Measurements from ENCODE around the gene PRMT5. TPM values are rescaled to one million over a fixed set of nuclear protein-coding genes. Genes with fewer than 3 reads are reported as not detected.

Gene PRMT5
- 10 to 100 TPM; 60.7 to 73.8 (median 63.2) TPM for total RNA-seq

DNA sequence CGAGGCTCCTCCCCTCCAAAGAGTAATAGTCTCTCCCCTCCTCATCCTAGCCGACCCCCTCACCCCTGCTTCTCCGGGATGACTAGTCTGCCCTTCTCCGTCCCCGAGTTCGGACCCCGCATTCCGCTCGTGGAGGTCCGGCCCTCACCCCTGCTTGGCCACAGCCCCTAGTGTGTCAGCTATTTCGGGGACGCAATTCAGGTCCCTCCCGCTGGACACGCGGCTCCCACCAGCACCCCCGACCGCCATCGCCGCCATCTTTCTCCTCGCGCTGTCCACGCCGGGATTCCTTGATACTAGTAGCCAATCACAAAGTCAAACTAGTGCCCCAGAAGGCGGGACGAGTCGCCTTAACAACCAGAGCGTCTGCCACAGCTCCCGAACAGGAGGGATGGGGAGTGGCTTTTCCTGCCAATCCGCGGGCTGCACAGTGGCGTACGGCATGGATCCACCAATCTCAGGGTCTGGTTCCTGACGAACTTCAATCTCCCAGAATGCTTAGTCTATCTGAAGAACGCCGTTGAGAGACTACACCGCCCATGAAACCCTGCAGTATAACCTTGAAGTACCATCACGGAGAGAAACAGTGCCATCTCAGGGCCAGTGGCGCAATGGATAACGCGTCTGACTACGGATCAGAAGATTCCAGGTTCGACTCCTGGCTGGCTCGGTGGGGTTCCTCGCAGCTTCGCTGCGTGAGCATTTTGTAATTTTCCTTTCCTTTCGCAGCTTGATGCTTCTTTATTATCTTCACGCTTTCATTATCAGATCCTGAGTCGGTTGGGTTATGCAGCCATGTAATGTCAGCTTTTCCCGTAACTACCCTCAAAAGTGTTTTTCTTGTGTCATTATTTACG lies at the start of gene PRMT5:
Gene PRMT5, minus strand, starts transcription at position 273 of the 857 bp plus-strand sequence. Its CDS starts 15 bp downstream, at position 258.
- peaks cover 5 to 19% of the 10 kb centered on the region in 2 donors for H3K36me3 ChIP-seq
- peak within 1 kb of the TSS; percentile 30 to 83 (median 77) for H3K4me3 ChIP-seq (replicated peaks in 1 of 3)
- peak within 1 kb of the TSS; percentile 63 to 87 (median 79) for H3K27ac ChIP-seq
- intact Hi-C loops (cut with DNase I) = no loop called here
- peaks cover 6 to 10% of the 10 kb centered on the region in 2 donors for H3K4me1 ChIP-seq
- WGBS, 2 donors = 0% methylated on average over 50 of the region's 51 CpGs
- no peaks in the 10 kb centered on the region for H3K27me3 ChIP-seq
- peak; percentile 100 for DNase-seq
- H3K9me3 ChIP-seq = no peaks in the 10 kb centered on the region
- TF ChIP-seq, protein P1, sequence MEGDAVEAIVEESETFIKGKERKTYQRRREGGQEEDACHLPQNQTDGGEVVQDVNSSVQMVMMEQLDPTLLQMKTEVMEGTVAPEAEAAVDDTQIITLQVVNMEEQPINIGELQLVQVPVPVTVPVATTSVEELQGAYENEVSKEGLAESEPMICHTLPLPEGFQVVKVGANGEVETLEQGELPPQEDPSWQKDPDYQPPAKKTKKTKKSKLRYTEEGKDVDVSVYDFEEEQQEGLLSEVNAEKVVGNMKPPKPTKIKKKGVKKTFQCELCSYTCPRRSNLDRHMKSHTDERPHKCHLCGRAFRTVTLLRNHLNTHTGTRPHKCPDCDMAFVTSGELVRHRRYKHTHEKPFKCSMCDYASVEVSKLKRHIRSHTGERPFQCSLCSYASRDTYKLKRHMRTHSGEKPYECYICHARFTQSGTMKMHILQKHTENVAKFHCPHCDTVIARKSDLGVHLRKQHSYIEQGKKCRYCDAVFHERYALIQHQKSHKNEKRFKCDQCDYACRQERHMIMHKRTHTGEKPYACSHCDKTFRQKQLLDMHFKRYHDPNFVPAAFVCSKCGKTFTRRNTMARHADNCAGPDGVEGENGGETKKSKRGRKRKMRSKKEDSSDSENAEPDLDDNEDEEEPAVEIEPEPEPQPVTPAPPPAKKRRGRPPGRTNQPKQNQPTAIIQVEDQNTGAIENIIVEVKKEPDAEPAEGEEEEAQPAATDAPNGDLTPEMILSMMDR (IDR thresholded peaks at IDR 0.05) = peak in 1 of 6 experiments; percentile 3
- peak; percentile 63 to 91 for TF ChIP-seq POLR2A (IDR thresholded peaks at IDR 0.05)

DNA sequence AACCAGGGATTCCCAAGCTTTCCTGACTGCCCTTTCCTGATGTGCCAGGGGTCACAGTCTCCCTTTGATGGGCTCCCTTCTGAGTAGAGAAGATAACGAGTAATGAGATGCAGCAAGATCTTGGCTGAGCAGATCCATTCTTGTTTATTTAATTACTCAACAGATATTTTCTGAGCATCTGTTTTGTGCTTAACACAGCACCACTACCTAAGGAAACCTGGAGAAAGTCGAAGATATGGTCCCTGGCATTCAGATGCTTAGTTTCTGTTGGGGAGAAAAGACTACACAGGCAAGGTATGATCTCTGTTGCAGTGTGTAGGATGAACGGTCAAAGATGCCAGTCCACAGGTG lies 49.3 kb upstream of the PRMT5 start:
- intact Hi-C loops (cut with DNase I) = no loop called here
- peaks cover 29 to 48% of the 10 kb centered on the region in 2 donors for H3K4me1 ChIP-seq

DNA sequence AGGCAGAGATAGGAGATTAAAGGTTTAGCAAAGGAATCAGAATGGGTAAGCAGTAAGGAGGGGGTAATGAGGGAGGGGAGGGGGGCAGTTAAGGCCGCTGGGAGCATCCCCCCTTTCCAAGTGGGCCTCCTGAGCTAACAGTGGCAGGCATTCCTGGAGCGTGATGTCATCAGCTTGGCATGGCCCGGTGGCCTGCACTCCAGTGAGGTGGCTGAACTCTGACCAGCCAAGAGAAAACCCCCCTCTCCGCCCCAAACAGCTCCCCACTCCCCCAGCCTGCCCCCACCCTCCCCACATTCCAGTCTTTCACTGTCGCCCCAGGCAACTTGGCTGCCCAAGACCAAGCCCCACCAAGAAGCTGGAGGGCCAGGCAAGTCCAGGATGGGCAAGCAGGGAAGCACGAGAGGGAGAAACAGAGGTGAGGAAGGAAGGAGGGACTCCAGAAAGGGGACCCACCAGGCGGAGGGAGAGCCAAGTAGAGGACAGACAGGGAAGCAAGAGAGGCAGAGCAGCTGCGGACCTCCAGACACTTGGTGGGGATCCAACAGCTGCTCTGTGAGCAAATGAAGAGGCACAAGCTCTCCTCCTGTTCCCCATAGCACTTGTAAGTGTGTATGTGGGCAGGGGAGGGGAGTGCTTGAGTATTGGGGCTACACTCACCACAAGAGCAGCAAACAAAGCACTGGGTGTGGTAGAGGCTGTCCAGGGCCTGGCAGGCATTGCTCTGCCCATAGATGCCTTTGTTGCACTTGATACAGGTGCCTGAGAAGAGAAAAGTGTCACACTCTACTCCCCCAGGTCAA lies 48.7 kb upstream of the PRMT5 start:
- Histone ChIP-seq H3K4me1 (peaks cover 28 to 42% of the 10 kb centered on the region in 2 donors), H3K27me3 (no peaks in the 10 kb centered on the region)

More for the DNA sequence above, 49.3 kb upstream of the PRMT5 start:
- Histone ChIP-seq H3K4me3 (replicated peaks in 1 of 3) (no peak overlapping the region), H3K27ac (peak overlapping the region; percentile 81 to 89 (median 87)), H3K9me3 (no peaks in the 10 kb centered on the region), H3K27me3 (no peaks in the 10 kb centered on the region), H3K36me3 (peaks cover 0 to 7% of the 10 kb centered on the region in 2 donors)
- TF ChIP-seq POLR2A (IDR thresholded peaks at IDR 0.05) = no peak
- TF ChIP-seq, protein P1 (IDR thresholded peaks at IDR 0.05) = no peak
- WGBS, 2 donors = 68 to 78% methylated on average over 3 of the region's 3 CpGs
- DNase-seq = no peak

DNA sequence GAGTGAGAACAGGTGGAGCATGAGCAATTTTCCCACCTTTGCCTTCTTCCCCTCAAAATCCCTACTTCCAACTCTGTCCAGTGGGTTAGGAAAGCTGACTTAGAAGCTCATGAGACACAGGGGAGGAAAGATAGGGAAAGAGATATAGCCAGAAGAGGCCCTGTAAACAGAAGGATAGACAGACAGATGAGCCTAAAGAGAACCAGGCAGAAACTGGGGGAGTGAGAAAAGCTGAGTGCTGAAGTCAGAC lies 48.2 kb upstream of the PRMT5 start:
- intact Hi-C loops (cut with DNase I) = no loop called here

More for the DNA sequence above, 48.7 kb upstream of the PRMT5 start:
- Histone ChIP-seq H3K27ac (peak overlapping the region; percentile 81 to 89 (median 87)), H3K4me3 (replicated peaks in 1 of 3) (no peak overlapping the region), H3K36me3 (peaks cover 0 to 7% of the 10 kb centered on the region in 2 donors), H3K9me3 (no peaks in the 10 kb centered on the region)
- intact Hi-C loops (cut with DNase I) = no loop called here
- DNase-seq = peak; percentile 90 to 94
- TF ChIP-seq POLR2A (IDR thresholded peaks at IDR 0.05) = peak in 1 of 2 donors; percentile 35
- TF ChIP-seq, protein P1 (IDR thresholded peaks at IDR 0.05) = no peak
- 23 to 31% methylated on average over 6 to 8 of the region's 8 CpGs for WGBS, 2 donors

More for the DNA sequence above, 48.2 kb upstream of the PRMT5 start:
- peak overlapping the region; percentile 81 to 89 (median 87) for H3K27ac ChIP-seq
- no peak for TF ChIP-seq POLR2A (IDR thresholded peaks at IDR 0.05)
- TF ChIP-seq, protein P1 (IDR thresholded peaks at IDR 0.05) = no peak
- no peak overlapping the region for H3K4me3 ChIP-seq (replicated peaks in 1 of 3)
- H3K9me3 ChIP-seq = no peaks in the 10 kb centered on the region
- peaks cover 28 to 42% of the 10 kb centered on the region in 2 donors for H3K4me1 ChIP-seq
- DNase-seq = no peak
- peaks cover 0 to 7% of the 10 kb centered on the region in 2 donors for H3K36me3 ChIP-seq
- no peaks in the 10 kb centered on the region for H3K27me3 ChIP-seq
